HCT116 (cell line): ENCODE measurements around the gene KCNN3.

ENCODE experiments used
- CEBPB ChIP-seq: IDR thresholded peaks from 2 replicates; pipeline ENCODE4 v1.6.1; 2012; ENCODE audit warnings: low read depth
- EZH2 ChIP-seq: fragments of 200-600 bp; sonication (generic); IDR thresholded peaks from 2 replicates; pipeline ENCODE4 v1.6.1; 2017; ENCODE audit warnings: antibody characterized with exemption, mixed run types
- EZH2phosphoT487 ChIP-seq: fragments of 200-600 bp; IDR thresholded peaks from 2 replicates; pipeline ENCODE4 v1.6.1; 2018; ENCODE audit warnings: antibody characterized with exemption, borderline replicate concordance
- RAD21 ChIP-seq: IDR thresholded peaks from 2 replicates; pipeline ENCODE4 v1.6.1; 2012; ENCODE audit warnings: low read depth, mild to moderate bottlenecking
- TF ChIP-seq, protein P1 (sequence below): IDR thresholded peaks from 2 replicates; pipeline ENCODE4 v1.6.1; 2012
- TF ChIP-seq, protein P2 (sequence below), 3 experiments: fragments of 200-600 bp in 1 of 3; sonication (generic) in 1 of 3; IDR thresholded peaks in 2 of 3; conservative IDR thresholded peaks in 1 of 3; 2 replicates each; pipeline ENCODE4 v1.5.1; 2012 to 2017; ENCODE audit warnings: low read depth in 2 of 3, low read length in 2 of 3, antibody characterized with exemption in 1 of 3, borderline replicate concordance in 1 of 3, control low read depth in 1 of 3, mild to moderate bottlenecking in 1 of 3, mixed read lengths in 1 of 3, mixed run types in 1 of 3, moderate library complexity in 1 of 3; ENCODE audit not compliant: insufficient read depth in 1 of 3
- TF ChIP-seq, protein P3 (sequence below): IDR thresholded peaks from 2 replicates; pipeline ENCODE4 v1.6.1; 2012

DNA sequence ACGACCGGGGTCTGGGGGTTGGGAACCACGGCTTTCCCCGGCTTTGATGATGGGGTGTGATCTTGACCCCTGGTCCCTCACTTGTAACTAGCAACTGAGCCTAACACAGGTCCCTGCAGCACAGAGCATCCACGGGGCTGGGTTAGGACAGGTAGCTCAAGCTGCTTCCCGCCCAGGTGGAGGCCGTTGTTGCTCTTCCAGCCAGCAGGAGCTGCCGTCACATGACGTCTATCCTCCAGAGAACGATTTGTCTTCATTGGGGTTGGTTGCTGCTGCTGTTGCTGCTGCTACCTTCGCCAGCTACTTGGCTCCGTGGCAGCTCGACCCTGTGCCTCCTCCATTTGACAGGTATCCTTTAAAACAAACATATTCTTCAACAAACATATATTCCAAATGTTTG, 187.8 kb downstream of the KCNN3 start:
- TF ChIP-seq, protein P1, sequence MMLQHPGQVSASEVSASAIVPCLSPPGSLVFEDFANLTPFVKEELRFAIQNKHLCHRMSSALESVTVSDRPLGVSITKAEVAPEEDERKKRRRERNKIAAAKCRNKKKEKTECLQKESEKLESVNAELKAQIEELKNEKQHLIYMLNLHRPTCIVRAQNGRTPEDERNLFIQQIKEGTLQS, result no peak
- TF ChIP-seq, protein P2, sequence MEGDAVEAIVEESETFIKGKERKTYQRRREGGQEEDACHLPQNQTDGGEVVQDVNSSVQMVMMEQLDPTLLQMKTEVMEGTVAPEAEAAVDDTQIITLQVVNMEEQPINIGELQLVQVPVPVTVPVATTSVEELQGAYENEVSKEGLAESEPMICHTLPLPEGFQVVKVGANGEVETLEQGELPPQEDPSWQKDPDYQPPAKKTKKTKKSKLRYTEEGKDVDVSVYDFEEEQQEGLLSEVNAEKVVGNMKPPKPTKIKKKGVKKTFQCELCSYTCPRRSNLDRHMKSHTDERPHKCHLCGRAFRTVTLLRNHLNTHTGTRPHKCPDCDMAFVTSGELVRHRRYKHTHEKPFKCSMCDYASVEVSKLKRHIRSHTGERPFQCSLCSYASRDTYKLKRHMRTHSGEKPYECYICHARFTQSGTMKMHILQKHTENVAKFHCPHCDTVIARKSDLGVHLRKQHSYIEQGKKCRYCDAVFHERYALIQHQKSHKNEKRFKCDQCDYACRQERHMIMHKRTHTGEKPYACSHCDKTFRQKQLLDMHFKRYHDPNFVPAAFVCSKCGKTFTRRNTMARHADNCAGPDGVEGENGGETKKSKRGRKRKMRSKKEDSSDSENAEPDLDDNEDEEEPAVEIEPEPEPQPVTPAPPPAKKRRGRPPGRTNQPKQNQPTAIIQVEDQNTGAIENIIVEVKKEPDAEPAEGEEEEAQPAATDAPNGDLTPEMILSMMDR (IDR thresholded peaks at IDR 0.05 in 2 of 3, conservative IDR thresholded peaks at IDR 0.05 in 1 of 3; ENCODE audit: borderline replicate concordance in 1 of 3, insufficient read depth in 1 of 3, low read depth in 2 of 3, low read length in 2 of 3), result no peak
- TF ChIP-seq EZH2phosphoT487 (no peak), CEBPB (no peak), RAD21 (no peak), EZH2 (no peak)
- TF ChIP-seq, protein P3, sequence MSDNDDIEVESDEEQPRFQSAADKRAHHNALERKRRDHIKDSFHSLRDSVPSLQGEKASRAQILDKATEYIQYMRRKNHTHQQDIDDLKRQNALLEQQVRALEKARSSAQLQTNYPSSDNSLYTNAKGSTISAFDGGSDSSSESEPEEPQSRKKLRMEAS, result no peak
